Caco-2 (cell line): ENCODE results near the gene BRSK1. TPM values are rescaled to one million over a fixed set of nuclear protein-coding genes. Genes with fewer than 3 reads are reported as not detected.

Experiments used
- BruUV-seq: library from RNA; stranded (reverse); fragments of 400-500 nt; replicated peaks from 2 replicates; lab custom pipeline; 2021; lab: Mats Ljungman, UMichigan
- CTCF ChIA-PET: fragments of 300-600 bp; sonication (Branson Sonifier 250); formaldehyde crosslinking; loops from one replicate; lab custom pipeline; 2022; ENCODE audit warnings: antibody characterized with exemption; lab: Charles Lee
- POLR2A ChIA-PET: fragments of 300-600 bp; sonication (Branson Sonifier 250); formaldehyde crosslinking; loops from one replicate; lab custom pipeline; 2022; ENCODE audit warnings: antibody characterized with exemption; lab: Charles Lee
- DNase-seq, 2 experiments: peaks; one replicate each; pipeline versions ENCODE4 v3.0.0 to v3.0.0-alpha.2; 2020 to 2022
- H3K27me3 ChIP-seq: replicated peaks from 2 replicates; pipeline ENCODE4 v1.6.0; 2011; ENCODE audit warnings: low read length; ENCODE audit not compliant: control insufficient read depth, insufficient read depth
- H3K36me3 ChIP-seq: 2 replicates; pipeline ENCODE4 v1.5.1; 2011; ENCODE audit warnings: low read length; ENCODE audit not compliant: control insufficient read depth, insufficient read depth
- H3K4me1 ChIP-seq: fragments of 250-450 bp; sonication (Bioruptor Pico); 2 replicates; pipeline ENCODE4 v1.5.1; 2020; ENCODE audit warnings: mild to moderate bottlenecking
- H3K4me3 ChIP-seq: 2 replicates; pipeline ENCODE4 v1.5.1; 2011; ENCODE audit warnings: low read depth, mild to moderate bottlenecking, control low read depth, low read length
- H3K9me3 ChIP-seq: fragments of 250-450 bp; sonication (Bioruptor Pico); 2 replicates; pipeline ENCODE4 v1.5.1; 2020; ENCODE audit warnings: mild to moderate bottlenecking, moderate library complexity
- H3K27ac Mint-ChIP-seq: one replicate; pipeline ENCODE4 v1.8.0; 2022; ENCODE audit warnings: mixed read lengths; ENCODE audit not compliant: unreplicated experiment
- H3K27me3 Mint-ChIP-seq: one replicate; pipeline ENCODE4 v1.8.0; 2022; ENCODE audit warnings: mixed read lengths; ENCODE audit not compliant: insufficient read depth, unreplicated experiment
- H3K36me3 Mint-ChIP-seq: one replicate; pipeline ENCODE4 v1.8.0; 2022; ENCODE audit warnings: mild to moderate bottlenecking, mixed read lengths; ENCODE audit not compliant: insufficient read depth, unreplicated experiment
- H3K4me1 Mint-ChIP-seq: one replicate; pipeline ENCODE4 v1.8.0; 2022; ENCODE audit warnings: low read depth, mixed read lengths; ENCODE audit not compliant: unreplicated experiment
- H3K4me3 Mint-ChIP-seq: one replicate; pipeline ENCODE4 v1.8.0; 2022; ENCODE audit warnings: mild to moderate bottlenecking, moderate library complexity, mixed read lengths; ENCODE audit not compliant: unreplicated experiment
- H3K9me3 Mint-ChIP-seq: one replicate; pipeline ENCODE4 v1.8.0; 2022; ENCODE audit warnings: mixed read lengths; ENCODE audit not compliant: unreplicated experiment
- CTCF ChIP-seq, 2 experiments: fragments of 200-600 bp in 1 of 2; IDR thresholded peaks; 1 replicate in 1 of 2; 2 replicates in 1 of 2; pipeline versions ENCODE4 v1.5.1 to v1.8.0; 2011 to 2022; ENCODE audit warnings: antibody characterized with exemption in 1 of 2, control low read depth in 1 of 2, inconsistent platforms in 1 of 2, low read depth in 1 of 2, low read length in 1 of 2, mild to moderate bottlenecking in 1 of 2, moderate library complexity in 1 of 2; ENCODE audit not compliant: insufficient read depth in 1 of 2, severe bottlenecking in 1 of 2, unreplicated experiment in 1 of 2
- intact Hi-C: fragments of 100-400 bp; cut with micrococcal nuclease; formaldehyde crosslinking; loops from one replicate; pipeline ENCODE4 v1.10.0; 2022; ENCODE audit not compliant: unreplicated experiment
- total RNA-seq: library from RNA; stranded (reverse); gene quantifications from 2 replicates; pipeline ENCODE4 v1.2.3, GENCODE V29; 2022

The BRSK1 gene
- total RNA-seq, 1 experiment from 2014 or later, result 28.6 TPM

- DNase-seq, result no peak
- BruUV-seq, result TSS peak; percentile 30
- H3K27me3 ChIP-seq, result no peaks in the 10 kb centered on the region
- H3K4me3 ChIP-seq, result peak overlapping the region; percentile 85
- peaks cover 43% of the 10 kb centered on the region for H3K36me3 Mint-ChIP-seq
- peaks cover 3% of the 10 kb centered on the region for H3K36me3 ChIP-seq
- H3K9me3 ChIP-seq, result no peaks in the 10 kb centered on the region
- H3K4me3 Mint-ChIP-seq, result peak overlapping the region; percentile 94
- H3K4me1 Mint-ChIP-seq, result peaks cover 23% of the 10 kb centered on the region
- CTCF ChIA-PET, result interaction anchor here (0.7 kb wide), 1 partner anchor 98 kb away, joined by 7 read pairs; no protein-coding TSS in a partner anchor
- H3K27me3 Mint-ChIP-seq, result no peaks in the 10 kb centered on the region
- POLR2A ChIA-PET, result no interaction called here
- peak overlapping the region; percentile 81 for H3K27ac Mint-ChIP-seq
- H3K4me1 ChIP-seq, result peaks cover 23% of the 10 kb centered on the region; the same call in 1 of the 2 replicates
- no peak for TF ChIP-seq CTCF (IDR thresholded peaks at IDR 0.05; ENCODE audit: insufficient read depth in 1 of 2, low read depth in 1 of 2, low read length in 1 of 2, severe bottlenecking in 1 of 2, unreplicated experiment in 1 of 2)
- no peaks in the 10 kb centered on the region for H3K9me3 Mint-ChIP-seq
- intact Hi-C loops, result no loop called here
Observed at GRCh38 chr19:55256562-55257460, 27.0 kb upstream of the BRSK1 start.

GRCh38 chr19:55257461-55258420 is 26.1 kb upstream of the BRSK1 start:
- peaks cover 3% of the 10 kb centered on the region for H3K36me3 ChIP-seq
- ChIA-PET POLR2A (no interaction called here), CTCF (no interaction called here)
- H3K27me3 Mint-ChIP-seq, result no peaks in the 10 kb centered on the region
- BruUV-seq, result no TSS peak
- H3K9me3 Mint-ChIP-seq, result no peaks in the 10 kb centered on the region
- H3K9me3 ChIP-seq, result no peaks in the 10 kb centered on the region
- H3K4me1 ChIP-seq, result peaks cover 23% of the 10 kb centered on the region; the same call in 1 of the 2 replicates
- peaks cover 42% of the 10 kb centered on the region for H3K36me3 Mint-ChIP-seq
- intact Hi-C loops, result no loop called here
- no peak for TF ChIP-seq CTCF (IDR thresholded peaks at IDR 0.05; ENCODE audit: insufficient read depth in 1 of 2, low read depth in 1 of 2, low read length in 1 of 2, severe bottlenecking in 1 of 2, unreplicated experiment in 1 of 2)
- peak overlapping the region; percentile 94 for H3K4me3 Mint-ChIP-seq
- peaks cover 23% of the 10 kb centered on the region for H3K4me1 Mint-ChIP-seq
- peak overlapping the region; percentile 85 for H3K4me3 ChIP-seq
- H3K27me3 ChIP-seq, result no peaks in the 10 kb centered on the region
- peak in 1 of 2 experiments; percentile 32 for DNase-seq
- H3K27ac Mint-ChIP-seq, result peak overlapping the region; percentile 81

GRCh38 chr19:55258476-55258827 is 25.3 kb upstream of the BRSK1 start:
- H3K4me1 Mint-ChIP-seq, result peaks cover 23% of the 10 kb centered on the region
- H3K4me3 Mint-ChIP-seq, result peak overlapping the region; percentile 94
- H3K4me1 ChIP-seq, result peaks cover 23% of the 10 kb centered on the region; the same call in 1 of the 2 replicates
- POLR2A ChIA-PET, result interaction anchor here (1.0 to 1.8 kb wide), 7 partner anchors 11 to 218 kb away, joined by 3 to 22 read pairs (median 9); partner anchors contain the start of genes HSPBP1, KMT5C, TMEM238 and UBE2S
- no TSS peak for BruUV-seq
- TF ChIP-seq CTCF (IDR thresholded peaks at IDR 0.05; ENCODE audit: insufficient read depth in 1 of 2, low read depth in 1 of 2, low read length in 1 of 2, severe bottlenecking in 1 of 2, unreplicated experiment in 1 of 2), result no peak
- no peaks in the 10 kb centered on the region for H3K27me3 Mint-ChIP-seq
- CTCF ChIA-PET, result interaction anchor here (1.0 to 1.7 kb wide), 6 partner anchors 12 to 245 kb away, joined by 3 to 12 read pairs (median 4); partner anchors contain the start of gene KMT5C
- intact Hi-C loops, result no loop called here
- H3K36me3 Mint-ChIP-seq, result peaks cover 35% of the 10 kb centered on the region
- peak overlapping the region; percentile 85 for H3K4me3 ChIP-seq
- peaks cover 3% of the 10 kb centered on the region for H3K36me3 ChIP-seq
- no peaks in the 10 kb centered on the region for H3K27me3 ChIP-seq
- H3K27ac Mint-ChIP-seq, result peak overlapping the region; percentile 81
- H3K9me3 ChIP-seq, result no peaks in the 10 kb centered on the region
- no peak for DNase-seq
- H3K9me3 Mint-ChIP-seq, result no peaks in the 10 kb centered on the region
